CD4-positive, alpha-beta T cell treated with Interleukin-6 for 4 hours (primary cell): ENCODE results near the gene FABP7.

Experiments used
- DNase-seq: peaks from one replicate; pipeline ENCODE4 v3.0.0-alpha.2; 2020; ENCODE audit warnings: mixed read lengths

Gene FABP7

DNA sequence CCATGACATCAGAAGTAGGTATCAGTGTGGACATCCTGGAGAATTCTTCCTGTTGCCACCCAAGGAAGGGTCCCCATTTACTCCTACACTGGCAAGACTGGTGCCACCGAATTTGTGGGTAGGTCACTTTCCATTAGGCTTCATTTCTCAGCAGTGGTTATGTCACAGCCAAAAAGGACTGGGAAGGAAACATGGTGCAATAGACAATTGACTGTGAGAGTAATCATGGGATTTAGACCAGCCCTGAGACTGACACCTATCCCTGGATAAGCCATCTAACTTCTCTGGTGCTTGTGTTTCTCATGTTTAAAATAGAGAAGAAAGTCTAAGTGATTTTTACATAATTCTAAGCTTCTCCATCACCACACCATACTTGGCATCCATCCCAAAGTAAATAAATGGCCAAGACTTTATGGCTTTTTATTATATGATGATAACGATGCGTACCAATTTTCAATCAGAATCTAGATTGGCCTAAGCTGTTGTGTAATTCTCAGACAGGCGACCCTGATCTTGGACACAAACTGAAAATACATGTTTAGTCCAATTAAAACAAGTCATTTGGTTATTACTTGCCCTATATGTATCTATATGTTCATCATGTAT lies 19.7 kb downstream of the FABP7 start:
- DNase-seq: no peak

DNA sequence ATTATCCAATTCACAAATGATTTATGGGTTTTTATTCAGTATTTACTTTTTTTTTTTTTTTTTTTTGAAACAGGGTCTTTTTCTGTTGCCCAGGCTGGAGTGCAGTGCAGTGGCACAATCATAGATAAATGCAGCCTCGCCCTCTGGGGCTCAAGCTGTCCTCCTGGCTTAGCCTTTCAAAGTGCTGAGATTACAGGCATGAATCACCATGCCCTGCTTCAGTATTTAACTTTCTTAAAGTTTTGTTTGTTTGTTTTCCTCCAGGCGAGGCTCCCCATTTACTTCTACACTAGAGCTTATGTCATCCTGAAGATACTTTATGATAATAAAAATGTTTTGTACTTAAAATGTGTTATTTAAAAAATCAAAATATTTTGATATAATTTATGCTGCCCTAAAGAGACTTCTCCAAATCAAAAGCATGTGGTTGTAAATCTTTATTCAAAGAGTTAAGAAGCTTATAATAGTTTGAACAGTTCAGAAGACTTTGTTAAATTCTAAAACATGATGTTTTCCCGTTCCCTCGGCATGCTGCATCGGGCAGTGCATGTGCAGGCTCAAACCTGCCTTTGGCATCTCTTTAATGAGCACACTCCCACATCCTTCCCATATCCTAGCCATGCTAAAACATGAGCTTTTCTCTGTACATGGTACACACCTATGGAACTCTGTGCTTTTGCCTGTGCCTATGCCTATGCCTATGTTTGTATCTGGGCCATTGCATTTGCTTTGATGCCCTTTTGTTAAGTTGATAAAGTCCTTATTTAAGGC lies 20.6 kb downstream of the FABP7 start:
- DNase-seq: no peak

DNA sequence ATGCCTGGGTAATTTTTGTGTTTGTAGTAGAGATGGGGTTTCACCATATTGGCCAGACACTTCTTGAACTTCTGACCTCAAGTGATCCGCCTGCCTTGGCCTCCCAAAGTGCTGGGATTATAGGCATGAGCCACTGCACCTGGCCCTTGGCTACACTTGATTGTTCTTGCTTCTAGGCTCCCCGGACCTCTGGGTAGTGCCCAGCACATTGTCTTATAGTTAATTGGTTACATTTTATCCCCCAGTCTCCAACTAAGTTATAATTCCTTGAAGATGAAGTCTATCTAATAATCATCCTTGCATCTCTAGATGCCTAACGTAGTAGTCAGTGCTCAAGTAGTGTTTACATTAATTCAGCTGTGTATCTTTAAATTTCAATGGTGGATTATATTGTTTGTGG lies 21.4 kb downstream of the FABP7 start:
- DNase-seq: no peak

DNA sequence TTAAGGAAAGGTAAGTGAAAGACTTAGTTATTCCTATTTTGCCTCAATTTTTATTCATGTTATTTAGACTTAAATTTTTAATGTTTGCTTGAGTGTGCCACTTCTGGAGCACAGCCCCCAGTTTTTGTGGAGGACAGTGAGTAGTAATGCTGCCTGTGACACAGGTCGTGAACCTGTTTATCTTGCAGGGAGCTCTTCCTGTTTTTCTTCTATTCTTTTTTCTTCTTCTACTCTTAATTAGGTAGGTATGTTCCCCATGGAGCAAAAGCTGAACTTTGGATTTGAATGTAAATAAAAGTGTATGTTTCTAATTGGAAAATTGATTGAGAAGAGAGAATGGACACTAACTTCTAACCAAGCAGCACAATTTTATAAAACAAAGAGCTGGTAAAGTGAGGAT lies 21.9 kb downstream of the FABP7 start:
- DNase-seq: no peak

DNA sequence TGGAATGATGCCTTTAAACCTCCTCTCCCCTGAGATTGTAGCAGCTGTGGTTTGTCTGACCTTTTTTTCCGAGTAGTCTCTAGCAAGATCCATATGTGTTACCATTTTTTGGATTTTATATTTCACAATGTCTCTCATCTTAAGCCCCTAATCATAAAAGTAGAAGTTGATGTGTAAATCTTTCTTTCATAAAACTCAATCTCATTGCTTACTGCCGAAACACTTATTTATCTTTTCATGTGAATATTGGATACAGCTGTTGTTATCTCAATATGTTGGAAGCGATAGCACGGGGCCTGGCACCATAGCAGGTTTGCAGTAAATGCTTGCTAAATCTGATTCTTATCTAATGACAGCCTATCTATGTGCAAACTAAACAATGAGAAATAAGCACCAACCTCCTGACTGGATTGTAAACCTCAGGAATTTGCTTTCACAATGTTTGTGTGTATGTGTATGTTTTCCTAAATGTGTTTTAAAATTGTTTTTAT lies 23.7 kb downstream of the FABP7 start:
- DNase-seq: no peak

DNA sequence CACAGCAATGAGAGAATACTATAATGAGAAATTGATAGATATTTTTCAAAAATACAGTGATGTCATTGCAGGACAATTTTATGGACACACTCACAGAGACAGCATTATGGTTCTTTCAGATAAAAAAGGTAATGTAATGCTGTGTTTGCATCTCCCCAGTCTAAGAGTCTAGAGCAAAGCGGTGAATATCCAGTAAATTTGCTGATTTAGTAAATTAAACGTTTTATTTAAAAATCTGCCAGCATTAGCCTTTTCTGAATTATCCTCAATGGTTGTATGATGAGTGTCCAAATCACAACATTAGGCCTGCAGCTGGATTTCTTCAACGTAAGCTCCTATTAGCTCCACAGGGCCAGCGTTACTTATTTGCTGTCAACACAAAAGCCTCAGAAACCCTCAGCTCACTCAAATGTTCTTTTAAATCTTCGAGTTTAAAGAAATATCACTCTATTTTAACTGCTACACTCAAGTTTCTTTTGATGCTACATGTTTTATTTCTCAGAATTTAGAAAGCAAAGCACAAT lies 25.5 kb downstream of the FABP7 start:
- no peak for DNase-seq

DNA sequence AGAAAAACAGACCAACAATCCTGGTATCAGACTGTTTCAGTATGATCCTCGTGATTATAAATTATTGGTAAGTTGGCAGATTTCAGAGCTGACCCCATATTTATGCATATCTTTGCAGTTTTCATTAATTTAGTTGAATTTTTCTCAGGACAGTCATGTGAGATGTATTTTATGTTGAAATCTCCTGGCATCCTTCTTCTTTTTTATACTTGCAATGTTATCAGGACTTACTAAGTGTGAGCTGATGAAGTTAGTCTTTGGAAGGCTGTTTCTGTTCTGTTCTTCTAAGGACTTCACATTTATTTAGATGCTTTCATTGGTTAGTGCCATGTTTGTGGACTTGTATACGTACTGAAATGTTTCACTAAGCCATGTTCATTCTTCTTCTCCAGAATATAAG lies 26.8 kb downstream of the FABP7 start:
- no peak for DNase-seq

DNA sequence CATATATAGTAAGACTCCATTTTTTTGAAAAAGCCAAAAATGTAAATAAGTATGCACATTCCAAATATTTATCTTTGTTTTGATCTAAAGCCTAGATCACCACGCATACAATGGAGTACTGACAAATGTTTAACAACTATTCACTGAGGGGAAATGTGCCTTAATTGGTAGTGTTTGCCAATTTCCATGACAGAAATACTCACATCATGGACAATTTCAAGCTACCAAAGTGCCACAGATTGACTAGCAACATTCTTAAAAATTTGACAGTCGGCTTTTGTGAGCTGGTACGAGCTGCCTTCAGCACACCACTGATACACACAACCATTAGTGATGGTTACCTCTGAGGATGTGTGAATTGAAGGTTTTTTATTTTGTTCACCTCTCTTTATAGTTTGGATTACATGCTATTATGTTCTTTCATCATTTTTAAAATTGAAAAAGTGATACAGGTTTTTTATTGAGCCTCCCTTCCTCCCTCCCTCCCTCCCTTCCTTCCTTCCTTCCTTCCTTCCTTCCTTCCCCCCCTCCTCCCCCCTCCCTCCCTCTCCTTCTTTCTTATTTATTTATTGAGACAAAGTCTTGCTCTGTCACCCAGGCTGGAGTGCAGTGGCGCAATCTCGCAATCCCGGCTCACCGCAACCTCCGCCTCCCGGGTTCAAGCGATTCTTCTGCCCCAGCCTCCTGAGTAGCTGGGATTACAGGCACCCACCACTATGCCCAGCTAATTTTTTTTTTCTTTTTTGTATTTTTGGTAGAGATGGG lies 28.8 kb downstream of the FABP7 start:
- no peak for DNase-seq

DNA sequence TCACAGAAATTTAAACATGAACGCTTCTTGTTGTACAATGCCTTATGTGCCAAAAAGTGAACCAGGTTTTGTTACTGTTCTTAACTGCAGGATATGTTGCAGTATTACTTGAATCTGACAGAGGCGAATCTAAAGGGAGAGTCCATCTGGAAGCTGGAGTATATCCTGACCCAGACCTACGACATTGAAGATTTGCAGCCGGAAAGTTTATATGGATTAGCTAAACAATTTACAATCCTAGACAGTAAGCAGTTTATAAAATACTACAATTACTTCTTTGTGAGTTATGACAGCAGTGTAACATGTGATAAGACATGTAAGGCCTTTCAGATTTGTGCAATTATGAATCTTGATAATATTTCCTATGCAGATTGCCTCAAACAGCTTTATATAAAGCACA lies 29.5 kb downstream of the FABP7 start:
- no peak for DNase-seq

DNA sequence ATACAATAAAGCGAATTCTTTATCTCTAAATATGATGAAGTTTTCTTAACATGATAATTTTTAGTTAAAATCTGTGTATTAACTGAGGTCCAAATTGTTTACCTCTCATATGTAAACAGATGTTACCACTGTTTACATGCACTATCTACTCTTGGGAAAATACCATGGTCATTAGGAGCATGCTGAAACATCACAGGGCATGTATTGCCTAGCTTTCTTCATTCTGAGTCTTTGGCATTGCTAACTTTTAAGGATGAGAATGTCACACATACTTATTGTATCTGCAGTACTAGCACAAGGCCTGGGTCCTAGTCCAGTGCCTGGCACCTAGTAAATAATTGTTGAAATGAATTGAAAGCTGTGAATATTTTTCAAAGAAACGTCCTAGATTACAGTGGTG lies 30.2 kb downstream of the FABP7 start:
- DNase-seq: no peak

DNA sequence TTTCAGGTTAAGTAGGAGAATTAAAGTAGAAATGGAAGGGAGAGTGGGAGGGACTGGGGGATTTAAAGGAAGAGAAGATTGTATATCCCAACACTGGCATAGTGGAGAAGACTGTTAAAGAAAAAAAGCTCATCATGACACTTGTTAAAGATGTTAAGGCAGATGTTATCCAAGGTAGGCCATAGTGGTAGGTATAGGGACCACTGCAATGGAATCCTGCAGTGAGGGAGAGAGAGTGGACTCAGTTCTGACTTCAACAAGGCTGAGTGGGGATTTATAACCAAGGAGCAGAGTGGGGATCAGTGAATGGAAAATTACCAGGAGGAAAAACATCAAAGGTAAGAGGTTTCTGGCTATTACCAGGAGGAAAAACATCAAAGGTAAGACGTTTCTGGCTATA lies 30.7 kb downstream of the FABP7 start:
- DNase-seq: no peak

DNA sequence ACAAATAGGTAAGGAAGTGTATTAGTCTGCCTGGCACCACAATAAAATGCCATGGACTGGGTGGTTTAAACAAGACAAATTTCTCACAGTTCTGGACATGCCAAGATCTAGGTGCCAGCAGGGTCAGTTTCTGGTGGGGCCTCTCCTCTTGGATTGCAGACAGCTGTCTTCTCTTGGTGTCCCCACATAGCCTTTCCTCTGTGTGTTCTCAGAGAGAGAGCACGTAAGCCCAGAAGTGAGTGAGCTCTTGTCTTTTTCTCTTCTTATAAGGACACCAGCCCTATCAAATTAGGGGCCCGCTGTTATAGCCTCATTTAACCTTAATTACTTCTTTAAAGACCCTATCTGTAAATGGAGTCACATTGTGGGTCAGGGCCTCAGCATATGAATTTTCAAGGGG lies 37.8 kb downstream of the FABP7 start:
- no peak for DNase-seq

DNA sequence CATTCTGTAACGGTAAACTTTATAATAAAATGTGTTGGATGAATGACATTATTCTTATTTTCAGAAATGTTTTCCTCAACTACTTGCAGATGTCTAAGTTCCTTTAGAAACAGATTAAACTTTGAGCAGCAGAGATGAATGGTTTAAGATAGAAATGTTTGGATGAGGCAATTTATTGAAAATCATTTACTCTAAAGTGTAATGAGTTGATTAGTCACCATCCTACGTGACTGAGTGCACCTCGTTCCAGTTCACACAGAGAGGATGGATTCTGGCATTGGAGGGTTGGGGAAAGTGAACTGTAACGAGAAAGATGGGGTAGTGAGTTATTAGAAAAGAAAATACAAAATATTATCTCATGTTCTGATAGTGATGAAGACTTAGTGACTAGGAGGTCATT lies 38.2 kb downstream of the FABP7 start:
- DNase-seq: no peak

DNA sequence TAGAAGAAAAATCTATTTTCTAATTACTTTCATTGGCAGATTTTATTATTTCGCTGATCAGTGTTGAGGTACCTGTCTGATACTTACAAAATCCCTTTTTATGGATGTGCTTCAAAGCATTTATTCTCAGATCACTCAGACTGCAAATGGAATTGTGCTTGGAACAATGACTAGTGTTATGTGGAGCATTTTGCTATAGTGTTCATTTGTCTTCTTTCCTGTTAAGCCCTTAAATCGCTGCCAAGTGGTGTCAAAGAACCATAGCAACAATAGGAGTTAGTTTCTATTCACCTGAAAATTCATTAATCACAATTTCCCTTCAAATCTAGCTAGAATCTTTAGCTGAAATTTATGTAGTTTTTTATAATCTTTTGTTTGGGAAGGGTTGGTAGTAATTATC lies 39.4 kb downstream of the FABP7 start:
- no peak for DNase-seq

DNA sequence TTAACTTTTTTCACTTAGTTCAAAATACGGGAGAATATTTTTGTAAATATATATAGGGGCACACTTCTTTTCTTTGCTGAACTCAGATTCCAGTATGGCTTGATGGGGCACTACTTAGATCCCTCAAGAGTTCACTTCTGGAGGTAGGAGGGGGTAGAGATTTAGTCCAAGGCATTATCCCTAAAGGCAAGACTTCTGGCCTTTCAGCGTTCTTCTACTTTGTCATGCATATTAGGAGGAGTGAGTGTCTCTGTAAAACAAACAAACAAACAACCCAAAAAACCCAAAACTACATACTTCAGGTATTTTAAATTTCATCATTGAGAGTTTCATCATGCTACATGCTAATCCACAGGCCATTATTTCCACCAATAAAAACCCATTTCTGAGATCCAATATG lies 41.6 kb downstream of the FABP7 start:
- DNase-seq: no peak

DNA sequence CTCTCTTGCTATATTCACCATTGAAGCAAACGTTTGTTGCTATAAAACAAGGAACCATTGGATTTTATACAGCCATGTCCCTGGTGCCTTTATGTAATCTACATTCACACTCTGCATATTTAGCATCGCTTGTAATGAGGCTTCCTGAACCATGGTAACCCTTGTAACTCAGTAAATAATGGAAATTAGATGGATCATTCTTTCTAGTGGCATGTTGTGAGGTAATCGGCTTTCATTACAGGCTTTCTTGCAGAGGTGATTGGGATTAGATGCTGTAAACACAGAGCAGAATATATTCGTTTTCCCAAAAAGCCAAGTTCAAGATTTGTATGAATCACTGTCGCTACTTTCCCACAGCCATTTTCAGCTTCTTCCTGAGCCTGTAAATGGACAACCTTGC lies 45.6 kb downstream of the FABP7 start:
- no peak for DNase-seq

DNA sequence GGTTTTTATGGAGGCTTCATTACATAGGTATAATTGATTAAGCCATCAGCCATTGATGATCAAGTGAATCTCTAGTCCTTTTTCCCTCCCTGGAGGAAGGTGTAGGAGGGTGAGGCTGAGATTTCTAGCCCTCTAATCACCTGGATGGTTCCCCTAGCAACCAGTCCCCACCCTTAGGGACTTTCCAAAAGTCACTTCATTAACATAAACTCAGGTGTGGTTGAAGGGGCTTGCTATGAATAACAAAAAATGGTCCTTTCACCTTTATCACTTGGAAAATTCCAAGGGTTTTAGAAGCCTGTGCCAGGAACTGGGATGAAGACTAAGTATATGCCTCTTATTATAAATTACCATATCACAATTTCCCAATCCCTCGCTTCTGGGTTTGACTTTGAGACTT lies 49.9 kb downstream of the FABP7 start:
- no peak for DNase-seq

DNA sequence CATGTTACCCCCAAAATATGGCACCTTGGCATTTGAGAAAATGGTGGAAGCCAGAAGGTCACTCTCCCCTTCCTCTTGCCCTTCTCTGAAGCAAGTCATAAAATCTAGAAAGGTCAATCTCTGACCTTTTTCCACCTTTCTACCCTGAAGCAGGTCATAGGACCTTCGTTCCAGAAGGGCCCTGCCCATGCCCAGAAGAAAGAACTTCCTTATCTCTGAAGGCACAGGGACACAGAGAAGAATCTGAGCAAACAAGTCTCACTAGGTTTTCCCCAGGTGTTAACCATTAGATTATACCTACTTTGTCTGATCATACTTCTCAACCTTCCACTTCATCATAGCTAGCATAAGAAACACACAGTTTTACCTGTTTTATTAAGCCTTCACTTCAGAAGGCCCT lies 52.0 kb downstream of the FABP7 start:
- DNase-seq: no peak

DNA sequence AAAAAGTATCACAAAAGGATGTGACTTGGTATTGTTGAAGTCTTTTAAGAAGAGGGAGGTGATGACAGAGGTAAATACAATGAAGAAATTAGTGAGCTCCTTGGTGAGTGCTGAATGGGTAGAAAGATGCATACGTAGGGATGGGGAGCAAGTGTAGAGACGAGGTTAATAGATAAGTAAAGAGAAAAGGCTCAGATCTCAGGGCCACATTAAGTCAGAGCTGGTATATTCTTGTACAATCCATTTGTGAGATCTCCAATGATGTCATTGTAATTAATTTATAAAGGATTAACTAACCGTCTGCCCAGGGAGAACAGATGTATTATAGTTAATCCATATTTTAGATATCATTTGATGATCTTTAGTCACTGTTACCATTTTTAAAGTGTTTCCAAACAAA lies 52.9 kb downstream of the FABP7 start:
- no peak for DNase-seq

DNA sequence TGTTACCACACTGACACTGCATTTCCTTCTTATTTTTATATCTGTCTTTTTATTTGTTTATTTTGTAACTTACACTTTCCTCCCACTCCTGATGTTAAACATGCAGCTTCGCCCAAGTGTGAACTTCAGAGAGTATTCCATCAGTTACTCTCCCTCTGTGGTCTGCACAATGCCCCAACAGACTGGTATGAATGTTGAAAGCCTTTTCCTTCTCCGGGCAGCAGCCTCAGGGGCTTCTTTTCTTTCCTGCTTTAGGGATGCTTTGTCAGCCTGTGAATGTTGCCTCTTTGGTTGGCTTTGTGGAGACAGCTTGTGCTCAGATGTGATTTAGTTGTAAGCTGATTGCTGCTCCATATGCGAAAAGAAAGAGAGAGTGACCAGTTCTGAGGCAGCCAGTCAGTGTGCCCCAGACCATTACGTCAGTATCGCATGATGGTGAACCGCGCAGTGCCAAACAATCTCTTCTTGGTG lies 53.5 kb downstream of the FABP7 start:
- DNase-seq: no peak
